Adrenal gland (tissue), 5 donors: ENCODE data around the gene KCNH6.

Source experiments
- POLR2A ChIP-seq, 2 donors: fragments of 450-650 bp; IDR thresholded peaks; one replicate each; pipeline ENCODE4 v1.6.1; 2017; ENCODE audit warnings: antibody characterized with exemption in 2 of 2, mild to moderate bottlenecking in 2 of 2, moderate library complexity in 1 of 2
- TF ChIP-seq, protein P1 (sequence below), 6 experiments: fragments of 450-650 bp in 4 of 6; fragments of 200-600 bp in 2 of 6; sonication (generic) in 1 of 6; IDR thresholded peaks; 1 replicate in 5 of 6; 2 replicates in 1 of 6; pipeline versions ENCODE4 v1.5.1 to v1.8.0; 2016 to 2021; ENCODE audit warnings: antibody characterized with exemption in 6 of 6, mild to moderate bottlenecking in 2 of 6, moderate library complexity in 1 of 6
- donor health status: DM: no; HTN: no; CAD: no.

DNA sequence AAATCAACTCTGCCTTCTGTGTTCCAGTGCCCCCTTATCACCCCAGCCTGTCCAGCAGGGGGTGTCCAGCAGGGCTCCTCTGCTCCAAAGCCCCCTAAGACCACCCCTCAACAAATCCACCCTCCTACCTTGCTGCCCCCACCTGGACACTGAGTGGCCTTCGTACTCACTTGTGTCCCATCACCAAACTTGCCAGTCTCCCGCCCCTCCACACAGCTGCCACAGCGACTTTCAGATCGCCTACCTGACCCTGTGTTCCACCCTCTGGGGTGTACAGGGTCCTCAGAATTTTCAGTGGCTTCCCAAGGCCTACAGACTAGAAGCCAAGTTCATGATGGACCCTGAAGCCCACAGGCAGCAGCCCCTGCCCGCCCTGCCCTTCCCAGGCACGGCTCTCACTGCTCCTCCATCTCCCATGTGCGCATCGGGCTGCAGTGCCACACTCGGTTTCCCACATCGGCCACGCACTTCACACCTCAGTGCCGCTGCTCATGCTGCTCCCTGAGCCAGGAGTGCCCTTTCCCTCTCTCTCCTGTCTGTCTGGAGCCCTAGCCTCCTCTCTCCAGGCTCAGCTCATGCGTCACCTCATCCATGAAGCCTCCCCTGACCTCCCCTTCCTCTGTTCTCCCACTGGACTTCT lies 11.8 kb downstream of the KCNH6 start:
- TF ChIP-seq, protein P1, sequence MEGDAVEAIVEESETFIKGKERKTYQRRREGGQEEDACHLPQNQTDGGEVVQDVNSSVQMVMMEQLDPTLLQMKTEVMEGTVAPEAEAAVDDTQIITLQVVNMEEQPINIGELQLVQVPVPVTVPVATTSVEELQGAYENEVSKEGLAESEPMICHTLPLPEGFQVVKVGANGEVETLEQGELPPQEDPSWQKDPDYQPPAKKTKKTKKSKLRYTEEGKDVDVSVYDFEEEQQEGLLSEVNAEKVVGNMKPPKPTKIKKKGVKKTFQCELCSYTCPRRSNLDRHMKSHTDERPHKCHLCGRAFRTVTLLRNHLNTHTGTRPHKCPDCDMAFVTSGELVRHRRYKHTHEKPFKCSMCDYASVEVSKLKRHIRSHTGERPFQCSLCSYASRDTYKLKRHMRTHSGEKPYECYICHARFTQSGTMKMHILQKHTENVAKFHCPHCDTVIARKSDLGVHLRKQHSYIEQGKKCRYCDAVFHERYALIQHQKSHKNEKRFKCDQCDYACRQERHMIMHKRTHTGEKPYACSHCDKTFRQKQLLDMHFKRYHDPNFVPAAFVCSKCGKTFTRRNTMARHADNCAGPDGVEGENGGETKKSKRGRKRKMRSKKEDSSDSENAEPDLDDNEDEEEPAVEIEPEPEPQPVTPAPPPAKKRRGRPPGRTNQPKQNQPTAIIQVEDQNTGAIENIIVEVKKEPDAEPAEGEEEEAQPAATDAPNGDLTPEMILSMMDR (IDR thresholded peaks at IDR 0.05) = no peak
- no peak for TF ChIP-seq POLR2A (IDR thresholded peaks at IDR 0.05)
